HEK293 (cell line): ENCODE data around the gene AGAP1.

Experiments used
- CTCF ChIA-PET: fragments of 350-600 bp; formaldehyde crosslinking; extraction: SDS; loops from one replicate; lab custom pipeline; 2021; ENCODE audit warnings: antibody characterized with exemption; lab: Yijun Ruan, JAX
- POLR2A ChIA-PET: fragments of 300-600 bp; formaldehyde crosslinking; extraction: SDS; loops from one replicate; lab custom pipeline; 2020; ENCODE audit warnings: antibody characterized with exemption, inconsistent platforms; lab: Yijun Ruan, JAX
- H3K27ac ChIP-seq: fragments of 200-500 bp; sonication (Bioruptor generic); 2 replicates; pipeline ENCODE4 v1.5.1; 2014; ENCODE audit warnings: low read depth, low read length, control low read depth, inconsistent platforms; ENCODE audit errors: extremely low read depth
- H3K36me3 ChIP-seq, 2 experiments: fragments of 200-500 bp in 1 of 2; sonication (Bioruptor generic) in 1 of 2; 1 replicate in 1 of 2; 2 replicates in 1 of 2; pipeline ENCODE4 v1.5.1; 2014 to 2017; ENCODE audit warnings: inconsistent platforms in 2 of 2, low read length in 2 of 2; ENCODE audit not compliant: control insufficient read depth in 2 of 2, insufficient read depth in 1 of 2
- H3K4me1 ChIP-seq: fragments of 200-500 bp; sonication (Bioruptor generic); 2 replicates; pipeline ENCODE4 v1.5.1; 2014; ENCODE audit warnings: mild to moderate bottlenecking, low read length, inconsistent platforms; ENCODE audit not compliant: control insufficient read depth, insufficient read depth
- H3K4me3 ChIP-seq: 2 replicates; pipeline ENCODE4 v1.5.1; 2011; ENCODE audit warnings: low read depth, mild to moderate bottlenecking, control low read depth, low read length, moderate library complexity
- H3K9me3 ChIP-seq: fragments of 200-500 bp; sonication (Bioruptor generic); 2 replicates; pipeline ENCODE4 v1.5.1; 2014; ENCODE audit warnings: low read depth, low read length, inconsistent platforms; ENCODE audit not compliant: control insufficient read depth, insufficient read depth
- FEZF1 ChIP-seq: fragments of 450-650 bp; formaldehyde crosslinking; IDR thresholded peaks from 2 replicates; pipeline ENCODE4 v1.5.1; 2016; ENCODE audit warnings: missing biosample characterization, missing genetic modification characterization
- OVOL3 ChIP-seq: fragments of 450-650 bp; formaldehyde crosslinking; IDR thresholded peaks from 2 replicates; pipeline ENCODE4 v1.5.1; 2016; ENCODE audit warnings: missing biosample characterization, missing genetic modification characterization
- REST ChIP-seq: fragments of 450-650 bp; formaldehyde crosslinking; IDR thresholded peaks from 2 replicates; pipeline ENCODE4 v1.5.1; 2016; ENCODE audit warnings: missing biosample characterization, missing genetic modification characterization
- SALL2 ChIP-seq: fragments of 450-650 bp; formaldehyde crosslinking; IDR thresholded peaks from 2 replicates; pipeline ENCODE4 v1.5.0; 2017; ENCODE audit warnings: missing biosample characterization, mild to moderate bottlenecking, missing genetic modification characterization, borderline replicate concordance
- ZBTB49 ChIP-seq: fragments of 450-650 bp; formaldehyde crosslinking; IDR thresholded peaks from 2 replicates; pipeline ENCODE4 v1.5.1; 2016; ENCODE audit warnings: missing biosample characterization, missing genetic modification characterization, low read depth
- ZBTB7A ChIP-seq: fragments of 450-650 bp; formaldehyde crosslinking; IDR thresholded peaks from 2 replicates; pipeline ENCODE4 v1.5.1; 2016; ENCODE audit warnings: low read depth, missing biosample characterization, missing genetic modification characterization
- ZEB2 ChIP-seq: fragments of 450-650 bp; formaldehyde crosslinking; IDR thresholded peaks from 2 replicates; pipeline ENCODE4 v1.5.1; 2016; ENCODE audit warnings: missing biosample characterization, missing genetic modification characterization
- ZNF24 ChIP-seq: fragments of 450-650 bp; formaldehyde crosslinking; IDR thresholded peaks from 2 replicates; pipeline ENCODE4 v1.5.1; 2016; ENCODE audit warnings: missing biosample characterization, missing genetic modification characterization
- ZNF266 ChIP-seq: fragments of 450-650 bp; formaldehyde crosslinking; IDR thresholded peaks from 2 replicates; pipeline ENCODE4 v1.5.1; 2016; ENCODE audit warnings: missing biosample characterization, missing genetic modification characterization, low read depth
- ZNF37A ChIP-seq: fragments of 450-650 bp; IDR thresholded peaks from 2 replicates; pipeline ENCODE4 v1.5.1; 2018; ENCODE audit warnings: missing biosample characterization, missing genetic modification characterization
- ZNF544 ChIP-seq: fragments of 450-650 bp; formaldehyde crosslinking; IDR thresholded peaks from 2 replicates; pipeline ENCODE4 v1.5.0; 2017; ENCODE audit warnings: missing biosample characterization, missing genetic modification characterization
- ZNF660 ChIP-seq: fragments of 450-650 bp; IDR thresholded peaks from 2 replicates; pipeline ENCODE4 v1.5.1; 2018; ENCODE audit warnings: missing biosample characterization, mild to moderate bottlenecking, missing genetic modification characterization
- ZNF704 ChIP-seq: fragments of 450-650 bp; formaldehyde crosslinking; IDR thresholded peaks from 2 replicates; pipeline ENCODE4 v1.5.1; 2016; ENCODE audit warnings: missing biosample characterization, missing genetic modification characterization
- ZNF792 ChIP-seq: fragments of 450-650 bp; formaldehyde crosslinking; IDR thresholded peaks from 2 replicates; pipeline ENCODE4 v1.5.1; 2016; ENCODE audit warnings: missing biosample characterization, missing genetic modification characterization

The AGAP1 gene

GRCh38 chr2:236163471-236164200 lies 669.8 kb downstream of the AGAP1 start:
- no peaks in the 10 kb centered on the region for H3K9me3 ChIP-seq
- TF ChIP-seq REST (tag by site-specific recombination) (no peak), ZEB2 (tag by site-specific recombination) (no peak), ZNF660 (tag by site-specific recombination) (no peak), ZNF37A (tag by site-specific recombination) (no peak), ZNF544 (tag by site-specific recombination) (no peak), ZNF24 (tag by site-specific recombination) (no peak), SALL2 (no peak), ZBTB7A (tag by site-specific recombination) (no peak), ZNF792 (no peak), ZBTB49 (no peak), FEZF1 (no peak), ZNF266 (tag by site-specific recombination) (no peak), OVOL3 (tag by site-specific recombination) (no peak)
- ChIA-PET POLR2A (no interaction called here), CTCF (interaction anchor here (2.1 kb wide), 1 partner anchor 384 kb away, joined by 6 read pairs; no protein-coding TSS in a partner anchor)
- no peaks in the 10 kb centered on the region; the same call in 1 of the 2 replicates for H3K4me1 ChIP-seq
- no peak overlapping the region for H3K4me3 ChIP-seq
- peaks cover 0 to 21% of the 10 kb centered on the region in 2 experiments; a peak in 1 of 3 replicates for H3K36me3 ChIP-seq
- H3K27ac ChIP-seq = no peak overlapping the region

- no peak overlapping the region for H3K4me3 ChIP-seq
- no peak overlapping the region for H3K27ac ChIP-seq
- H3K9me3 ChIP-seq = no peaks in the 10 kb centered on the region
- TF ChIP-seq ZNF704 (tag by site-specific recombination) = no peak
- no peaks in the 10 kb centered on the region; the same call in 1 of the 2 replicates for H3K4me1 ChIP-seq
- ChIA-PET POLR2A (no interaction called here), CTCF (no interaction called here)
- H3K36me3 ChIP-seq = peaks cover 0 to 22% of the 10 kb centered on the region in 2 experiments; a peak in 1 of 3 replicates
These were observed 670.5 kb downstream of the AGAP1 start for GRCh38 chr2:236164201-236164924.
